Measurements from ENCODE around the gene DRC1. TPM values are rescaled to one million over a fixed set of nuclear protein-coding genes. Genes with fewer than 3 reads are reported as not detected.

Gene DRC1
- total and polyA plus RNA-seq, 12 donors: 0.10 to 0.56 (median 0.14) TPM; not detected in 7

DNA sequence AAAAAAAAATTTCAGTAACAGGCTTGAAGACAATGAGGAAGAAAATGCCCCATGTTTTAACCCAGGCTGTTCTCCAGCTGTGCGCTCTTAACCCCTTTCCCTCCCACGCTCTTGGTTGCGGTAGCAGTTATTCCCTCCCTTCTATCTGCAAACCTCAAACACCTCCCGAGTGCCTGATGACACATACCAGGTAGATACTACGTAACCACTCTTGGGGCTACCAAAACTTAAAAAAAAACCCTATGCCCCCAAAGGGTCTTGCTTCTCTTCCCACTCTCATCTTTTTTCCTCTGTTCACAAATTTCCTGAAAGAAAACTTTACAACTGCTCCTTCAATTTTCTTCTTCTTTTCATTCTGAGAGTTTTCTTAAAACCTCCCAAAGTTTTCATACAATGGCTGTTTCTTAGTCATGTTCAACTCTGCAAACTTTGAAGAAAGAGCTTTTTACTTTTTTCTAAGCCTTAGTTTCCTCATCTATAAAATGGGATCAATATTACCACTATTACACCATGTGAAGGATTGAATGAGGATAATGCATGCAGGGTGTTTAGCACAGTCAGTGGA is 4.9 kb upstream of the DRC1 start:
- no peak for DNase-seq
- TF ChIP-seq POLR2A (IDR thresholded peaks at IDR 0.05): no peak
- TF ChIP-seq, protein P1, sequence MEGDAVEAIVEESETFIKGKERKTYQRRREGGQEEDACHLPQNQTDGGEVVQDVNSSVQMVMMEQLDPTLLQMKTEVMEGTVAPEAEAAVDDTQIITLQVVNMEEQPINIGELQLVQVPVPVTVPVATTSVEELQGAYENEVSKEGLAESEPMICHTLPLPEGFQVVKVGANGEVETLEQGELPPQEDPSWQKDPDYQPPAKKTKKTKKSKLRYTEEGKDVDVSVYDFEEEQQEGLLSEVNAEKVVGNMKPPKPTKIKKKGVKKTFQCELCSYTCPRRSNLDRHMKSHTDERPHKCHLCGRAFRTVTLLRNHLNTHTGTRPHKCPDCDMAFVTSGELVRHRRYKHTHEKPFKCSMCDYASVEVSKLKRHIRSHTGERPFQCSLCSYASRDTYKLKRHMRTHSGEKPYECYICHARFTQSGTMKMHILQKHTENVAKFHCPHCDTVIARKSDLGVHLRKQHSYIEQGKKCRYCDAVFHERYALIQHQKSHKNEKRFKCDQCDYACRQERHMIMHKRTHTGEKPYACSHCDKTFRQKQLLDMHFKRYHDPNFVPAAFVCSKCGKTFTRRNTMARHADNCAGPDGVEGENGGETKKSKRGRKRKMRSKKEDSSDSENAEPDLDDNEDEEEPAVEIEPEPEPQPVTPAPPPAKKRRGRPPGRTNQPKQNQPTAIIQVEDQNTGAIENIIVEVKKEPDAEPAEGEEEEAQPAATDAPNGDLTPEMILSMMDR (IDR thresholded peaks at IDR 0.05): no peak
- H3K4me3 ChIP-seq: no peak overlapping the region
- H3K36me3 ChIP-seq (replicated peaks in 1 of 2): no peaks in the 10 kb centered on the region
- H3K9me3 ChIP-seq (replicated peaks in 1 of 3): no peaks in the 10 kb centered on the region
- no peaks in the 10 kb centered on the region for H3K4me1 ChIP-seq (replicated peaks in 1 of 2)
- no peak overlapping the region for H3K27ac ChIP-seq
- WGBS, 4 donors: 93 to 95% (median 94%) methylated on average over 5 of the region's 5 CpGs
- no peaks in the 10 kb centered on the region for H3K27me3 ChIP-seq
- intact Hi-C loops (cut with DNase I): no loop called here

DNA sequence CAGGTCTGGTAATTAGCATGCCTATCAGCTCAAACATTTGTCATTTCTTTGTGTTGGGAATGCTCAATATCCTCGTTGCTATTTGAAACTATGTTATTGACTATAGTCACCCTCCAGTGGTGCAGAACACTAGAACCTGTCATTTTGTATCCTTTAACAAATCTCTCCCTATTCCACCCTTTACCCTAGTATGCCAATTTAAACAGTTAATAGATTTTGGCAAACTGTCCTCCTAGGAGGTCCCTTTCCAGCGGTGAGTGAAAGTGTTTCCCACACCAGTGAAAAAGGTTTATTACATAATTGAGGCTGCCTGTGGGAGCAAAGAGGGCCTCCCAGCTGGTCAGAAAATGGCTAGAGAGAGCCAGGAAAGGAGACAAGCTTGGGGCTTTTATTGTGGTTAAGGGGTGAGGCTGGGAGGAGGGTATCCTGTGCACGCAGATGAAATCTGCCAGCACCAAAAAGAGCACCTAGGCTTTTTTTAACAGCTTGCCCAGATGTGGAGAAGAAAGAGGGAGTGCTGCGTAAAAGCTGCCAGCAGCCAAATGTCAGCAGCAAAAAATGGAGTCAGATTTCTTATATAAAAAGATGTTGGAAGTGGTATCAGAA is 1.8 kb upstream of the DRC1 start:
- H3K27me3 ChIP-seq: no peaks in the 10 kb centered on the region
- H3K9me3 ChIP-seq (replicated peaks in 1 of 3): no peaks in the 10 kb centered on the region
- H3K4me3 ChIP-seq: no peak overlapping the region
- H3K36me3 ChIP-seq (replicated peaks in 1 of 2): no peaks in the 10 kb centered on the region
- intact Hi-C loops (cut with DNase I): no loop called here
- no peaks in the 10 kb centered on the region for H3K4me1 ChIP-seq (replicated peaks in 1 of 2)
- no peak for TF ChIP-seq POLR2A (IDR thresholded peaks at IDR 0.05)
- TF ChIP-seq, protein P1 (IDR thresholded peaks at IDR 0.05): no peak
- no peak for DNase-seq
- H3K27ac ChIP-seq: no peak overlapping the region
- WGBS, 4 donors: 48 to 63% (median 59%) methylated on average over 4 of the region's 4 CpGs

DNA sequence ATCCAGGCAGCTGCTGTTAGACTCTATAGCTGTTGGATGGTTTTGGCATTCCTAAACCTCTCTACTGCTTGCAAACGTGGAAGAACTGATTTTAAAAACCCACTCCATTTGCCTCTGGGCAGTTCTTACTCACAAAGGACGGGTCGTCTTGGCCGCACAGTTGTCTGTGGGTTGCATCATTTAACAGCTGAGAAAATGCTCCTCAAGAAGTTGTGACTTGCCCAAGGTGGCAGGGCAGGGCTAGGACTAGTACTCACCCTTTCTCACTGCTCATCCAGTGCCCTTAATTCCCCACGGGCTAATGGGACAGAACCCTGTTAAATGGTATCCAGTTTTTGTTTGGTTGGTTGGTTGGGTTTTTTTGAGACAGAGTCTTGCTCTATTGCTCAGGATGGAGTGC is 997 bp upstream of the DRC1 start:
- H3K27me3 ChIP-seq: no peaks in the 10 kb centered on the region
- no peaks in the 10 kb centered on the region for H3K9me3 ChIP-seq (replicated peaks in 1 of 3)
- H3K27ac ChIP-seq: no peak overlapping the region
- intact Hi-C loops (cut with DNase I): no loop called here
- DNase-seq: no peak
- WGBS, 4 donors: 81 to 93% (median 85%) methylated on average over 5 of the region's 5 CpGs
- H3K4me3 ChIP-seq: no peak overlapping the region
- TF ChIP-seq, protein P1 (IDR thresholded peaks at IDR 0.05): no peak
- TF ChIP-seq POLR2A (IDR thresholded peaks at IDR 0.05): no peak
- no peaks in the 10 kb centered on the region for H3K4me1 ChIP-seq (replicated peaks in 1 of 2)
- no peaks in the 10 kb centered on the region for H3K36me3 ChIP-seq (replicated peaks in 1 of 2)

DNA sequence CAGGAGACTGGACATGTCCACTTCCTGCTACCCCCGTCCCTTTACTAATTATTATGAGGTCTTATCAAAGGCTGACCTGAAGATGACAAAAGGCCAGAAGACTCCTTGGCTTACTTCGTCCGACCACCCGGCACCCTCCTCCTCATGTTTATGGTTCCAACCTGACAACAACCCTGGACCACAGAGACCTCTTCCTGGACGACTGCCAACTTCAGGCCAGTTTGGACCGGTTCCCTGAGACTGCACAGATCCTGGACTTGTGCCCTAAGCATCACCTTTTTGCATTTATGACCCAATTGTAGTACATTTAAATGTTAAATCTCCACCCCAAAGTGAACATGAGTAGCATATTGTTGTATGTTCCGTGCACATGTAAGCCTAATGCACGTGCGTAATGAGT is 5.8 kb downstream of the DRC1 start:
- TF ChIP-seq POLR2A (IDR thresholded peaks at IDR 0.05): no peak
- TF ChIP-seq, protein P1 (IDR thresholded peaks at IDR 0.05): no peak
- Histone ChIP-seq H3K9me3 (replicated peaks in 1 of 3) (no peaks in the 10 kb centered on the region), H3K36me3 (replicated peaks in 1 of 2) (no peaks in the 10 kb centered on the region), H3K4me3 (no peak overlapping the region), H3K27ac (no peak overlapping the region), H3K27me3 (peaks cover 7% of the 10 kb centered on the region), H3K4me1 (replicated peaks in 1 of 2) (no peaks in the 10 kb centered on the region)
- intact Hi-C loops (cut with DNase I): no loop called here
- DNase-seq: no peak
- WGBS, 4 donors: 54 to 69% (median 65%) methylated on average over 9 of the region's 9 CpGs
